ENCODE data around the gene RNF213. TPM values are rescaled to one million over a fixed set of nuclear protein-coding genes. Genes with fewer than 3 reads are reported as not detected.

RNF213 gene
- total and polyA plus RNA-seq, 2 of the 8 experiments (the other 6 are each of a cell fraction or from before 2014, with no cell fraction given), result 33.8 to 62.8 TPM

DNA sequence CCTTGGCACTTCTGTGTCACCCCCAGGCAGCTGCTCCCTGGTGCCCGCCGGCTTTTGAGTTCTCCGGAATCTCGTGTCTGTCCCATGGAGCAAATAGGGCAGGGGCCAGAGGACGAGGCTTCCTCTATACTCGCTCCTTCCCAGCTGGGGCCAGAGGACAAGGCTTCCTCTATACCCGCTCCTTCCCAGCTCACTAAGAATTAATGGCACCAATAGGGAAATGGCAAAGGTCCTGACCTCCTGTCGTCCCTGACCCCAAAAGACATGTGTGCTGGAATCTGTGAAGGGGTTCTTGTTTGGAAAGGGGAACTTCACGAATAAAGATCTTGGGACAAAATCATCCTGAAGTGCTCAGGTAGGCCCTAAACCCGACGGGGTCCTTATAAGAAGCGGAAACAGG, 48.1 kb upstream of the RNF213 start:
- no peak overlapping the region for H2AK5ac ChIP-seq (ENCODE audit: low read depth, low read length)
- H3K18ac ChIP-seq (ENCODE audit: extremely low read depth, low read length), result no peak overlapping the region
- no peak overlapping the region for H4K8ac ChIP-seq (ENCODE audit: extremely low read depth, insufficient read depth, low read length)
- H3K4me2 ChIP-seq (ENCODE audit: insufficient read depth in 1 of 2, low read depth in 2 of 2, low read length in 2 of 2), result no peak overlapping the region
- no peak overlapping the region for H2BK120ac ChIP-seq (replicated peaks; ENCODE audit: low read depth, low read length)
- H3K56ac ChIP-seq (replicated peaks; ENCODE audit: insufficient read length, low read depth, low read length), result no peak overlapping the region
- no peaks in the 10 kb centered on the region for H3K79me2 ChIP-seq (ENCODE audit: control insufficient read depth in 1 of 2, insufficient read depth in 2 of 2, low read length in 2 of 2)
- H3K4ac ChIP-seq (replicated peaks; ENCODE audit: insufficient read length, low read depth, low read length), result no peak overlapping the region
- FAIRE-seq (no peak), DNase-seq (ENCODE audit: low read depth in 1 of 2, low spot score in 2 of 2) (no peak)
- no peak overlapping the region for H4K5ac ChIP-seq (ENCODE audit: insufficient read length, low read depth, low read length)
- H2AFZ ChIP-seq (ENCODE audit: low read length), result no peak overlapping the region
- H3K27ac ChIP-seq (ENCODE audit: low read depth, low read length), result no peak overlapping the region
- no peak overlapping the region for H4K91ac ChIP-seq (replicated peaks; ENCODE audit: insufficient read length, low read length)
- ChIA-PET CTCF (ENCODE audit: partially characterized antibody) (interaction anchor here (0.9 to 1.5 kb wide), 3 partner anchors 16 to 51 kb away, joined by 3 to 8 read pairs (median 3); no protein-coding TSS in a partner anchor), POLR2A (ENCODE audit: partially characterized antibody) (interaction anchor here (1.0 to 1.3 kb wide), 3 partner anchors 9 to 72 kb away, joined by 3 to 4 read pairs (median 4); no protein-coding TSS in a partner anchor)
- no peaks in the 10 kb centered on the region for H3K27me3 ChIP-seq (replicated peaks in 1 of 4; ENCODE audit: control insufficient read depth in 3 of 4, extremely low read depth in 1 of 4, insufficient read depth in 3 of 4, low read length in 3 of 4)
- H2BK15ac ChIP-seq (ENCODE audit: low read length), result no peak overlapping the region
- no peak overlapping the region for H3K4me3 ChIP-seq (ENCODE audit: extremely low read depth in 1 of 4, insufficient read depth in 2 of 4, low read depth in 3 of 4, low read length in 4 of 4)
- no peaks in the 10 kb centered on the region for H3K4me1 ChIP-seq (replicated peaks in 1 of 4; ENCODE audit: control insufficient read depth in 3 of 4, insufficient read depth in 4 of 4, low read length in 3 of 4)
- H3K9me3 ChIP-seq (ENCODE audit: insufficient read depth in 2 of 2, low read depth in 1 of 2, low read length in 1 of 2), result no peaks in the 10 kb centered on the region
- no peak overlapping the region for H3K9ac ChIP-seq (replicated peaks in 1 of 4; ENCODE audit: extremely low read depth in 1 of 4, low read depth in 3 of 4, low read length in 3 of 4)
- no peak overlapping the region for H3K23ac ChIP-seq (ENCODE audit: insufficient read length)
- no peak overlapping the region for H3K14ac ChIP-seq (ENCODE audit: insufficient read length)
- WGBS, 2 experiments (ENCODE audit: extremely low coverage in 1 of 2, insufficient coverage in 1 of 2, insufficient read length in 1 of 2, insufficient replicate concordance in 2 of 2, low coverage in 1 of 2, low lambda C conversion rate in 2 of 2, missing lambda C conversion rate in 1 of 2), result 91% methylated on average over 12 of the region's 12 CpGs; no CpG with 5 or more reads in 1 of the 2 experiments
- no peak overlapping the region; the same call in 1 of the 2 replicates for H2BK5ac ChIP-seq (ENCODE audit: low read depth, low read length)
- H2BK12ac ChIP-seq (ENCODE audit: low read depth, low read length), result no peak overlapping the region
- peaks cover 4 to 18% (median 12%) of the 10 kb centered on the region in 4 experiments; a peak in 5 of 8 replicates for H3K36me3 ChIP-seq (ENCODE audit: control insufficient read depth in 2 of 4, insufficient read depth in 4 of 4, low read length in 3 of 4)
- no peak overlapping the region for H2BK20ac ChIP-seq (ENCODE audit: low read length)
- H3K79me1 ChIP-seq (ENCODE audit: low read depth, low read length), result peaks cover 2% of the 10 kb centered on the region; the same call in 1 of the 2 replicates
- H3K23me2 ChIP-seq (ENCODE audit: low read depth, low read length), result no peaks in the 10 kb centered on the region
- TF ChIP-seq GTF2F1 (IDR thresholded peaks at IDR 0.05; ENCODE audit: borderline replicate concordance, low read depth, low read length), result no peak
- TF ChIP-seq SIX5 (IDR thresholded peaks at IDR 0.05; ENCODE audit: low read depth, low read length), result no peak
- TF ChIP-seq SP2 (IDR thresholded peaks at IDR 0.05; ENCODE audit: low read length), result no peak
- TF ChIP-seq, protein P1, sequence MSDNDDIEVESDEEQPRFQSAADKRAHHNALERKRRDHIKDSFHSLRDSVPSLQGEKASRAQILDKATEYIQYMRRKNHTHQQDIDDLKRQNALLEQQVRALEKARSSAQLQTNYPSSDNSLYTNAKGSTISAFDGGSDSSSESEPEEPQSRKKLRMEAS (IDR thresholded peaks at IDR 0.05), result no peak
- TF ChIP-seq SUZ12 (IDR thresholded peaks at IDR 0.05; ENCODE audit: low read length), result no peak
- TF ChIP-seq POLR2A (IDR thresholded peaks at IDR 0.05; ENCODE audit: control extremely low read depth in 1 of 2, low read depth in 2 of 2, low read length in 2 of 2), result no peak
- TF ChIP-seq CBX5 (IDR thresholded peaks at IDR 0.05; ENCODE audit: low read depth, low read length), result no peak
- TF ChIP-seq GABPA (IDR thresholded peaks at IDR 0.05; ENCODE audit: borderline replicate concordance, insufficient read depth, low read length), result no peak
- TF ChIP-seq POLR2AphosphoS5 (IDR thresholded peaks at IDR 0.05; ENCODE audit: low read depth, low read length), result no peak
- TF ChIP-seq, protein P2, sequence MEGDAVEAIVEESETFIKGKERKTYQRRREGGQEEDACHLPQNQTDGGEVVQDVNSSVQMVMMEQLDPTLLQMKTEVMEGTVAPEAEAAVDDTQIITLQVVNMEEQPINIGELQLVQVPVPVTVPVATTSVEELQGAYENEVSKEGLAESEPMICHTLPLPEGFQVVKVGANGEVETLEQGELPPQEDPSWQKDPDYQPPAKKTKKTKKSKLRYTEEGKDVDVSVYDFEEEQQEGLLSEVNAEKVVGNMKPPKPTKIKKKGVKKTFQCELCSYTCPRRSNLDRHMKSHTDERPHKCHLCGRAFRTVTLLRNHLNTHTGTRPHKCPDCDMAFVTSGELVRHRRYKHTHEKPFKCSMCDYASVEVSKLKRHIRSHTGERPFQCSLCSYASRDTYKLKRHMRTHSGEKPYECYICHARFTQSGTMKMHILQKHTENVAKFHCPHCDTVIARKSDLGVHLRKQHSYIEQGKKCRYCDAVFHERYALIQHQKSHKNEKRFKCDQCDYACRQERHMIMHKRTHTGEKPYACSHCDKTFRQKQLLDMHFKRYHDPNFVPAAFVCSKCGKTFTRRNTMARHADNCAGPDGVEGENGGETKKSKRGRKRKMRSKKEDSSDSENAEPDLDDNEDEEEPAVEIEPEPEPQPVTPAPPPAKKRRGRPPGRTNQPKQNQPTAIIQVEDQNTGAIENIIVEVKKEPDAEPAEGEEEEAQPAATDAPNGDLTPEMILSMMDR (IDR thresholded peaks at IDR 0.05; ENCODE audit: control extremely low read depth in 1 of 3, insufficient read depth in 1 of 3, low read depth in 1 of 3, low read length in 3 of 3), result no peak
- TF ChIP-seq SRF (IDR thresholded peaks at IDR 0.05; ENCODE audit: low read depth, low read length), result no peak
- no peak for TF ChIP-seq SIRT6 (IDR thresholded peaks at IDR 0.05; ENCODE audit: low read length)
- peaks cover 0 to 6% of the 10 kb centered on the region in 2 experiments for H4K20me1 ChIP-seq (replicated peaks in 1 of 2; ENCODE audit: control insufficient read depth in 1 of 2, insufficient read depth in 2 of 2, low read length in 2 of 2)

All from H1 (cell line).